ENCODE measurements around the gene SMAD3. TPM values are rescaled to one million over a fixed set of nuclear protein-coding genes. Genes with fewer than 3 reads are reported as not detected.

SMAD3 gene
- total and polyA plus RNA-seq, 2 donors, result 8.8 to 21.6 TPM

DNA sequence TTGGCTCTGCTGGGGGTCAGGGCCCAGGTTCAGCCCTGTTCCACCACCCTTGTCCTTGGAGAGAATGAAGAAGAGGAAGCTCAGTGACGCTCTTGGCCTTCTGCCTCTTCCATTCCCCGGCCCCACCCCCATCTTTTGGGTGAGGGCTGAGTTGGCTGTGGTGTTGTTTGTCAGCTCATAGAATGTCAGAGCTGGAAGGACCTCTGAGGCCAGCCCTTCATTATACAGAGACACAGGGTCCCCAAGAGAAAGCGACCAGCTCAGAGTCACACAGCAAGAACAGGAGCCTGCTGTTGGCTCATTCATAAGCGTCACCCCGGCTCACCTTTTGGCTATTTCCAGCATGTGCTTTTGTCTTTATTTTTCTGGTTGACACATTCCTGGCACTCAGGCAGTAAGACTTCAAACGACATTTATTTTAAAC, 120.8 kb downstream of the SMAD3 start:
- Histone ChIP-seq H3K9me3 (ENCODE audit: control insufficient read depth in 2 of 2, insufficient read depth in 1 of 2, low read length in 1 of 2) (no peaks in the 10 kb centered on the region), H3K36me3 (ENCODE audit: control insufficient read depth in 2 of 2, insufficient read depth in 2 of 2, low read length in 1 of 2) (peaks cover 24 to 41% of the 10 kb centered on the region in 2 donors), H3K27ac (ENCODE audit: low read depth in 1 of 2, low read length in 1 of 2) (no peak overlapping the region), H3K4me3 (ENCODE audit: low read length in 2 of 2) (no peak overlapping the region), H3K27me3 (ENCODE audit: control insufficient read depth in 2 of 2, insufficient read depth in 1 of 2, low read length in 1 of 2) (no peaks in the 10 kb centered on the region), H3K4me1 (ENCODE audit: control insufficient read depth in 2 of 2, insufficient read depth in 2 of 2, low read length in 2 of 2) (peaks cover 0 to 36% of the 10 kb centered on the region in 2 donors)
- WGBS, result 79% methylated on average over 6 of the region's 6 CpGs
- no peak for DNase-seq (ENCODE audit: low read depth in 6 of 9, low spot score in 9 of 9)

DNA sequence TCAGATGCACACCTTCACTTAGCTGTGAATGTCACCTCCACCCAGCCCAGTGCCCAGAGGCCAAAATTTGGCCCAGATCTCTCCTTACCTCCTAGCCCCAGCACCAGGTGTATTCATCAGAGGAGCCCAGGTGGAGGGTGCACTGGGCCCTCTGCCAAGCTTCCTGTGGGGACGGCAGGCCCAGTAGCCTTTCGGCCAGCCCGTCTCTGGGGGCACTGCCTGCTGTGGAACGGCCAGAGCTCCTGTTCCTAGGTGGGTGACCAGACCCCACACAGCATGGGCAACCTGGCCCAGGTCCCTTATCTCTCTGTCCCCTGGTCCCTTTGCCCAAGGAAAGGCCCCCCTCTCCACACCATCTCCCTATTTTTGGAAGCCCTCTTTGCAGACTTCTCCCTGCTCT, 121.3 kb downstream of the SMAD3 start:
- no peak for DNase-seq (ENCODE audit: low read depth in 6 of 9, low spot score in 9 of 9)
- peaks cover 24 to 46% of the 10 kb centered on the region in 2 donors for H3K36me3 ChIP-seq (ENCODE audit: control insufficient read depth in 2 of 2, insufficient read depth in 2 of 2, low read length in 1 of 2)
- H3K27me3 ChIP-seq (ENCODE audit: control insufficient read depth in 2 of 2, insufficient read depth in 1 of 2, low read length in 1 of 2), result no peaks in the 10 kb centered on the region
- no peaks in the 10 kb centered on the region for H3K9me3 ChIP-seq (ENCODE audit: control insufficient read depth in 2 of 2, insufficient read depth in 1 of 2, low read length in 1 of 2)
- peak overlapping the region in 1 of 2 donors; percentile 36 for H3K27ac ChIP-seq (ENCODE audit: low read depth in 1 of 2, low read length in 1 of 2)
- peaks cover 0 to 36% of the 10 kb centered on the region in 2 donors for H3K4me1 ChIP-seq (ENCODE audit: control insufficient read depth in 2 of 2, insufficient read depth in 2 of 2, low read length in 2 of 2)
- no peak overlapping the region for H3K4me3 ChIP-seq (ENCODE audit: low read length in 2 of 2)
- WGBS, result 97% methylated on average over 4 of the region's 4 CpGs

DNA sequence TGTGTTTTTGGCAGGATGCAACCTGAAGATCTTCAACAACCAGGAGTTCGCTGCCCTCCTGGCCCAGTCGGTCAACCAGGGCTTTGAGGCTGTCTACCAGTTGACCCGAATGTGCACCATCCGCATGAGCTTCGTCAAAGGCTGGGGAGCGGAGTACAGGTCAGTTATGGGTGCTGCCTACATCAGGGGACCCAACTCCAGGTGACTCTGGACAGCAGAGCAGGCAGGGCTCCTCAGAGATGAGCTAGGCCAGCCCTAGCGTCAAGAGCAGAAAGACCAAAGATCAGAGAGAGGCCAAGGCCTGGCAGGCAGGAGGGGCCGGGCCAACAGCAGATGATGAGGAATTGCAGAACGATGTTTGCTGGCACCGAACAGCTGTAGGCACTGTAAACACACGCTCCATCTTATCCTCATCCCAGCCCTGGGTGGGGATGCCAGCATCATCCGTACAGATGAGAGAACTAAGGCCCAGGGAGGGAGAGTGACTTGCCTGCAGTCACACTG, 122.0 kb downstream of the SMAD3 start:
- Histone ChIP-seq H3K4me3 (ENCODE audit: low read length in 2 of 2) (no peak overlapping the region), H3K9me3 (ENCODE audit: control insufficient read depth in 2 of 2, insufficient read depth in 1 of 2, low read length in 1 of 2) (no peaks in the 10 kb centered on the region), H3K4me1 (ENCODE audit: control insufficient read depth in 2 of 2, insufficient read depth in 2 of 2, low read length in 2 of 2) (peaks cover 0 to 40% of the 10 kb centered on the region in 2 donors), H3K27me3 (ENCODE audit: control insufficient read depth in 2 of 2, insufficient read depth in 1 of 2, low read length in 1 of 2) (no peaks in the 10 kb centered on the region), H3K27ac (ENCODE audit: low read depth in 1 of 2, low read length in 1 of 2) (no peak overlapping the region), H3K36me3 (ENCODE audit: control insufficient read depth in 2 of 2, insufficient read depth in 2 of 2, low read length in 1 of 2) (peaks cover 26 to 52% of the 10 kb centered on the region in 2 donors)
- DNase-seq (ENCODE audit: low read depth in 6 of 9, low spot score in 9 of 9), result no peak
- 98% methylated on average over 12 of the region's 12 CpGs for WGBS

DNA sequence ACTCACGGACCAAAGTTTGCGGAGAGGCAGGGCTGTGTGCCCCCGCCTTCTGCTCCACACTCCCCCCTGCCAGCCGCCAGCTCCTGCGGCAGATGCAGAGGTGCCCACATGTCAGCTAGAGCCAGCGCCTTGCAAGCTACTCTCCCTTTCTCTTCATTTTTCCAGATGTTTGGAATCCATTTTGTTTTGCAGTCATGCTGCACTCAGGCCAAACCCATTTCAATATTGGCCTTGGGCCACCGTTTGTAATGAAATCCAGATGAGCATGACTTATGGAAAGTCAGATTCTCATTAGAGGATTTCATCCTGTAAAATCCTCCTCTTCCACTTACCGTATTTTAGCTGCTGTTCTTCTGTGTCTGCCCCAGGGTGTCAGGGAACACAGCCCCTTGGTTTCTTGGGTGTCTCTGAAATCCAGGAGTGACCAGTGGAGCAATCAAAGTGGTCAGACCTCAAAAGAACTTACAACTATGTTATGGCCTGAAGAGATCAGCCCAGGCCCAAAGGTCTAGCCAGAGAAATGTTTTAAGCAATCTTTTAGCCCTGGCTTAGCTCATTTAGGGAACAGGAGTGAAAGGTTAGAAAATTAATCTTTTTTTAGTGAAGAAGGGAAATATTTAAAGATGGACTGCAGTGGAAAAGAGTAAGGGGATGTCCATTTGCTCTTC, 123.3 kb downstream of the SMAD3 start:
- Histone ChIP-seq H3K36me3 (ENCODE audit: control insufficient read depth in 2 of 2, insufficient read depth in 2 of 2, low read length in 1 of 2) (peaks cover 27 to 52% of the 10 kb centered on the region in 2 donors), H3K27ac (ENCODE audit: low read depth in 1 of 2, low read length in 1 of 2) (peak overlapping the region; percentile 62 to 65), H3K4me3 (ENCODE audit: low read length in 2 of 2) (no peak overlapping the region), H3K4me1 (ENCODE audit: control insufficient read depth in 2 of 2, insufficient read depth in 2 of 2, low read length in 2 of 2) (peaks cover 0 to 42% of the 10 kb centered on the region in 2 donors), H3K9me3 (ENCODE audit: control insufficient read depth in 2 of 2, insufficient read depth in 1 of 2, low read length in 1 of 2) (no peaks in the 10 kb centered on the region), H3K27me3 (ENCODE audit: control insufficient read depth in 2 of 2, insufficient read depth in 1 of 2, low read length in 1 of 2) (no peaks in the 10 kb centered on the region)
- 96% methylated on average over 8 of the region's 8 CpGs for WGBS
- peak in 1 of 9 donors; percentile 22 for DNase-seq (ENCODE audit: low read depth in 6 of 9, low spot score in 9 of 9)

DNA sequence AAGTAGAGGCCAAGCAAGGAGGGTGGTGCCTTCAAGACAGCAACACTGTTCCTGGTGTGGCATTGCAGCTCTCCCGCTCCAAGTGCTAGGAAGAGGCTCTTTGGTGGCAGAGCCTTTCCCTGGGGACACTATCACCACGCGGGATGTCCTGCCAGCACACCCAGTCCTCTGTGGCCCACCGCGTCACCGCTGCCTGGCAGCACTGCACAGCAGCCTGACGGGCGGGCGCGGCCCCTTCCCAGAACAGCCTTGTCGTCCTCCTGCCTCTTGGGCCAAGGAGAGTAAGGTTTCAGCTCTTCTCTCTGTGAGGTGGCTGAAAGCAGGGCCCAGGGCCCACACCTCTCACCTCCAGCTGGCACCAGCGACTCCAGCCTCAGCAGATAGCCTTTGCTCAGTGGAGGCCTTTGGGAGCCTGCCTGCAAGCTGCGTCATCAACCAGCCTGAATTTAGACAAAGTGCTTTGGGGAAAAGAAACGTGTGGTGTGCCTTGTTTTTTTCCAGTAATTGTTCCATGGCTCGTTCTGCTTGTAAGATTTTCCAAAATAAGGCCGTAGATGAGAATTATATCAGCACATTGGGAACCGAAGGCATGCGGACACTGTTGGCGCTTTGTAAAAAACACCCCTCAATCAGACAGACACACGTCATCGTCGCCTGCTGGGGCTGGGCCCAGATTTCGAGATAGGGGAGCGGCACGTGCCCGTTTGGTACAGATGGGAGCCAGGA, 124.1 kb downstream of the SMAD3 start:
- Histone ChIP-seq H3K27me3 (ENCODE audit: control insufficient read depth in 2 of 2, insufficient read depth in 1 of 2, low read length in 1 of 2) (no peaks in the 10 kb centered on the region), H3K36me3 (ENCODE audit: control insufficient read depth in 2 of 2, insufficient read depth in 2 of 2, low read length in 1 of 2) (peaks cover 30 to 51% of the 10 kb centered on the region in 2 donors), H3K9me3 (ENCODE audit: control insufficient read depth in 2 of 2, insufficient read depth in 1 of 2, low read length in 1 of 2) (no peaks in the 10 kb centered on the region), H3K4me3 (ENCODE audit: low read length in 2 of 2) (no peak overlapping the region), H3K27ac (ENCODE audit: low read depth in 1 of 2, low read length in 1 of 2) (peak overlapping the region in 1 of 2 donors; percentile 65), H3K4me1 (ENCODE audit: control insufficient read depth in 2 of 2, insufficient read depth in 2 of 2, low read length in 2 of 2) (peaks cover 0 to 42% of the 10 kb centered on the region in 2 donors)
- WGBS, result 94% methylated on average over 26 of the region's 26 CpGs
- no peak for DNase-seq (ENCODE audit: low read depth in 6 of 9, low spot score in 9 of 9)

DNA sequence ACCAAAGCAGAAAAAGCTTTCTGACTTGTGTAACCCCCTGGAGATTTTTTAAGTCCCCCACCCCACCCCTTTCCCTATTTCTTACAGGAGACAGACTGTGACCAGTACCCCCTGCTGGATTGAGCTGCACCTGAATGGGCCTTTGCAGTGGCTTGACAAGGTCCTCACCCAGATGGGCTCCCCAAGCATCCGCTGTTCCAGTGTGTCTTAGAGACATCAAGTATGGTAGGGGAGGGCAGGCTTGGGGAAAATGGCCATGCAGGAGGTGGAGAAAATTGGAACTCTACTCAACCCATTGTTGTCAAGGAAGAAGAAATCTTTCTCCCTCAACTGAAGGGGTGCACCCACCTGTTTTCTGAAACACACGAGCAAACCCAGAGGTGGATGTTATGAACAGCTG, 124.9 kb downstream of the SMAD3 start:
- WGBS, result 93% methylated on average over 2 of the region's 2 CpGs
- H3K4me3 ChIP-seq (ENCODE audit: low read length in 2 of 2), result no peak overlapping the region
- no peaks in the 10 kb centered on the region for H3K9me3 ChIP-seq (ENCODE audit: control insufficient read depth in 2 of 2, insufficient read depth in 1 of 2, low read length in 1 of 2)
- H3K4me1 ChIP-seq (ENCODE audit: control insufficient read depth in 2 of 2, insufficient read depth in 2 of 2, low read length in 2 of 2), result peaks cover 0 to 42% of the 10 kb centered on the region in 2 donors
- DNase-seq (ENCODE audit: low read depth in 6 of 9, low spot score in 9 of 9), result no peak
- H3K27ac ChIP-seq (ENCODE audit: low read depth in 1 of 2, low read length in 1 of 2), result no peak overlapping the region
- H3K27me3 ChIP-seq (ENCODE audit: control insufficient read depth in 2 of 2, insufficient read depth in 1 of 2, low read length in 1 of 2), result no peaks in the 10 kb centered on the region
- peaks cover 27 to 45% of the 10 kb centered on the region in 2 donors for H3K36me3 ChIP-seq (ENCODE audit: control insufficient read depth in 2 of 2, insufficient read depth in 2 of 2, low read length in 1 of 2)

DNA sequence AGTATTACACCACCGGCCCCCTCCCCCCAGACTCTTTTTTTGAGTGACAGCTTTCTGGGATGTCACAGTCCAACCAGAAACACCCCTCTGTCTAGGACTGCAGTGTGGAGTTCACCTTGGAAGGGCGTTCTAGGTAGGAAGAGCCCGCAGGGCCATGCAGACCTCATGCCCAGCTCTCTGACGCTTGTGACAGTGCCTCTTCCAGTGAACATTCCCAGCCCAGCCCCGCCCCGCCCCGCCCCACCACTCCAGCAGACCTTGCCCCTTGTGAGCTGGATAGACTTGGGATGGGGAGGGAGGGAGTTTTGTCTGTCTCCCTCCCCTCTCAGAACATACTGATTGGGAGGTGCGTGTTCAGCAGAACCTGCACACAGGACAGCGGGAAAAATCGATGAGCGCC, 125.4 kb downstream of the SMAD3 start:
- Histone ChIP-seq H3K27me3 (ENCODE audit: control insufficient read depth in 2 of 2, insufficient read depth in 1 of 2, low read length in 1 of 2) (no peaks in the 10 kb centered on the region), H3K4me3 (ENCODE audit: low read length in 2 of 2) (no peak overlapping the region), H3K9me3 (ENCODE audit: control insufficient read depth in 2 of 2, insufficient read depth in 1 of 2, low read length in 1 of 2) (no peaks in the 10 kb centered on the region), H3K4me1 (ENCODE audit: control insufficient read depth in 2 of 2, insufficient read depth in 2 of 2, low read length in 2 of 2) (peaks cover 0 to 40% of the 10 kb centered on the region in 2 donors), H3K27ac (ENCODE audit: low read depth in 1 of 2, low read length in 1 of 2) (no peak overlapping the region), H3K36me3 (ENCODE audit: control insufficient read depth in 2 of 2, insufficient read depth in 2 of 2, low read length in 1 of 2) (peaks cover 26 to 45% of the 10 kb centered on the region in 2 donors)
- 92% methylated on average over 11 of the region's 11 CpGs for WGBS
- DNase-seq (ENCODE audit: low read depth in 6 of 9, low spot score in 9 of 9), result no peak

DNA sequence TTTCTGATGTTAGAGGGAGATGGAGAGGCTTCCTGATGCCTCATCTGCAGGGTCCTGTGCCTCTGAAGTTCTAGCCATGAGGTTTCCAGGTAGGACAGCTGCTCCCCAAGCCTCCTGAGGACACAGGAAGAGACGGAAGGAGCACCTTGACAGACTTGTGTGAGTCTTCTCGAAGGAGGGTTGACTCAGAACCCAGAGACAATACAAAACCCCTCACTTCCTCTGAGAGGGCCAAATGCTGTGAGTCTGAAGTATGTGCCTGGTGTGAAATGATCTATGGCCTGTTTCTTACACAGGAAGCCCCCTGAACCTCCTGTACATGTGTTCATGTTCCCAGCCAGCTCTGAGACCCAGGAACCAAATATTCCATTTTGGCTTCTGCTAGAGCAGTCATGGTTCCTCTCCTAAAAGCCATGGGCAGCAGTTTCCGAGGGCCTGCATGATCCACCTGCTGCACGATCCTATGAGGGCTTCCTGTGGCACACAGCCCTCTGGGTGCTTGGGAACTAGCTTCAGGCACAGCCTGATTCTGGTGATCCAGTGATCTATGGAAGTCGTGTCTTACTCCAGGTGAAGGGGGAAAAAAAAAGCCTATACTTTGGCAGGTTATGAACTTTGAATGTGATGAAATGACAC, 126.9 kb downstream of the SMAD3 start:
- H3K4me3 ChIP-seq (ENCODE audit: low read length in 2 of 2), result no peak overlapping the region
- peaks cover 21 to 38% of the 10 kb centered on the region in 2 donors for H3K36me3 ChIP-seq (ENCODE audit: control insufficient read depth in 2 of 2, insufficient read depth in 2 of 2, low read length in 1 of 2)
- peak in 1 of 9 donors; percentile 13 for DNase-seq (ENCODE audit: low read depth in 6 of 9, low spot score in 9 of 9)
- peak overlapping the region in 1 of 2 donors; percentile 35 for H3K27ac ChIP-seq (ENCODE audit: low read depth in 1 of 2, low read length in 1 of 2)
- WGBS, result 89% methylated on average over 5 of the region's 5 CpGs
- peaks cover 0 to 29% of the 10 kb centered on the region in 2 donors for H3K4me1 ChIP-seq (ENCODE audit: control insufficient read depth in 2 of 2, insufficient read depth in 2 of 2, low read length in 2 of 2)
- no peaks in the 10 kb centered on the region for H3K27me3 ChIP-seq (ENCODE audit: control insufficient read depth in 2 of 2, insufficient read depth in 1 of 2, low read length in 1 of 2)
- no peaks in the 10 kb centered on the region for H3K9me3 ChIP-seq (ENCODE audit: control insufficient read depth in 2 of 2, insufficient read depth in 1 of 2, low read length in 1 of 2)
